Measurements from ENCODE around the gene JPH2. TPM values are rescaled to one million over a fixed set of nuclear protein-coding genes. Genes with fewer than 3 reads are reported as not detected.

The JPH2 gene
- total and polyA plus RNA-seq, 2 experiments from 2014 or later, result 0.16 to 1.1 TPM

DNA sequence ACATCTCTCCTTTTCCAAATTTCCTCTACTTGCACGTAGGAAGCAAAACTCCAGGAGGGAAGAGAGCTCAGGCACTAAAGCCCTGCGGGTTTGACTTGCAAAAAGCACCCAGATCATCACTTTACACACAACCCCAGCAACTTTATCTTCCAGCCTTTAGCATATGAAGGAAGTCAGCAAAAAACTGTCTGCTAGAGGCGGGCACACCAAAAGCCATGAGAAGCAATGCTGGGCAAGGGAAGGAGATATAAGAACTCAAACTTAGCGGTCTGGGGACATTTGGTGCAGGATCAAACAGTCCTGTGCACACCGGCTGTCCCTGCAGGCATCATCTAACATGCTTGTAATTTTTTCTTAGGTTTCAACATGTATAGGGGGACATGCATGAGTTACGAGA lies 113.3 kb downstream of the JPH2 start:
- H3K4me3 Mint-ChIP-seq, result no peak overlapping the region
- ATAC-seq (no peak), DNase-seq (ENCODE audit: low spot score) (no peak)
- Histone ChIP-seq H2AFZ (no peak overlapping the region), H3K27me3 (ENCODE audit: insufficient read depth) (no peaks in the 10 kb centered on the region), H3K9me2 (ENCODE audit: insufficient read depth) (no peaks in the 10 kb centered on the region), H4K20me1 (replicated peaks; ENCODE audit: insufficient read depth) (no peaks in the 10 kb centered on the region), H3K27ac (ENCODE audit: low read depth) (no peak overlapping the region), H3K4me1 (ENCODE audit: insufficient read depth) (no peaks in the 10 kb centered on the region; the same call in 1 of the 2 replicates), H3K36me3 (ENCODE audit: insufficient read depth) (no peaks in the 10 kb centered on the region), H3K4me3 (no peak overlapping the region), H3K4me2 (no peak overlapping the region), H3F3A (replicated peaks; ENCODE audit: low read depth) (no peaks in the 10 kb centered on the region), H3K79me2 (replicated peaks; ENCODE audit: insufficient read depth) (no peaks in the 10 kb centered on the region)
- no peaks in the 10 kb centered on the region for H3K36me3 Mint-ChIP-seq (ENCODE audit: low read depth)
- H3K27me3 Mint-ChIP-seq (ENCODE audit: insufficient read depth, low read depth, poor library complexity), result peaks cover 6% of the 10 kb centered on the region
- H3K27ac Mint-ChIP-seq, result no peak overlapping the region
- H3K9me3 Mint-ChIP-seq, result no peaks in the 10 kb centered on the region
- no peak for TF ChIP-seq NANOG (IDR thresholded peaks at IDR 0.05; ENCODE audit: borderline replicate concordance)
- TF ChIP-seq CTCF (conservative IDR thresholded peaks at IDR 0.05; ENCODE audit: low read depth in 2 of 2), result no peak
- TF ChIP-seq STAT1 (IDR thresholded peaks at IDR 0.05; ENCODE audit: unreplicated experiment), result no peak
- TF ChIP-seq, protein P1, sequence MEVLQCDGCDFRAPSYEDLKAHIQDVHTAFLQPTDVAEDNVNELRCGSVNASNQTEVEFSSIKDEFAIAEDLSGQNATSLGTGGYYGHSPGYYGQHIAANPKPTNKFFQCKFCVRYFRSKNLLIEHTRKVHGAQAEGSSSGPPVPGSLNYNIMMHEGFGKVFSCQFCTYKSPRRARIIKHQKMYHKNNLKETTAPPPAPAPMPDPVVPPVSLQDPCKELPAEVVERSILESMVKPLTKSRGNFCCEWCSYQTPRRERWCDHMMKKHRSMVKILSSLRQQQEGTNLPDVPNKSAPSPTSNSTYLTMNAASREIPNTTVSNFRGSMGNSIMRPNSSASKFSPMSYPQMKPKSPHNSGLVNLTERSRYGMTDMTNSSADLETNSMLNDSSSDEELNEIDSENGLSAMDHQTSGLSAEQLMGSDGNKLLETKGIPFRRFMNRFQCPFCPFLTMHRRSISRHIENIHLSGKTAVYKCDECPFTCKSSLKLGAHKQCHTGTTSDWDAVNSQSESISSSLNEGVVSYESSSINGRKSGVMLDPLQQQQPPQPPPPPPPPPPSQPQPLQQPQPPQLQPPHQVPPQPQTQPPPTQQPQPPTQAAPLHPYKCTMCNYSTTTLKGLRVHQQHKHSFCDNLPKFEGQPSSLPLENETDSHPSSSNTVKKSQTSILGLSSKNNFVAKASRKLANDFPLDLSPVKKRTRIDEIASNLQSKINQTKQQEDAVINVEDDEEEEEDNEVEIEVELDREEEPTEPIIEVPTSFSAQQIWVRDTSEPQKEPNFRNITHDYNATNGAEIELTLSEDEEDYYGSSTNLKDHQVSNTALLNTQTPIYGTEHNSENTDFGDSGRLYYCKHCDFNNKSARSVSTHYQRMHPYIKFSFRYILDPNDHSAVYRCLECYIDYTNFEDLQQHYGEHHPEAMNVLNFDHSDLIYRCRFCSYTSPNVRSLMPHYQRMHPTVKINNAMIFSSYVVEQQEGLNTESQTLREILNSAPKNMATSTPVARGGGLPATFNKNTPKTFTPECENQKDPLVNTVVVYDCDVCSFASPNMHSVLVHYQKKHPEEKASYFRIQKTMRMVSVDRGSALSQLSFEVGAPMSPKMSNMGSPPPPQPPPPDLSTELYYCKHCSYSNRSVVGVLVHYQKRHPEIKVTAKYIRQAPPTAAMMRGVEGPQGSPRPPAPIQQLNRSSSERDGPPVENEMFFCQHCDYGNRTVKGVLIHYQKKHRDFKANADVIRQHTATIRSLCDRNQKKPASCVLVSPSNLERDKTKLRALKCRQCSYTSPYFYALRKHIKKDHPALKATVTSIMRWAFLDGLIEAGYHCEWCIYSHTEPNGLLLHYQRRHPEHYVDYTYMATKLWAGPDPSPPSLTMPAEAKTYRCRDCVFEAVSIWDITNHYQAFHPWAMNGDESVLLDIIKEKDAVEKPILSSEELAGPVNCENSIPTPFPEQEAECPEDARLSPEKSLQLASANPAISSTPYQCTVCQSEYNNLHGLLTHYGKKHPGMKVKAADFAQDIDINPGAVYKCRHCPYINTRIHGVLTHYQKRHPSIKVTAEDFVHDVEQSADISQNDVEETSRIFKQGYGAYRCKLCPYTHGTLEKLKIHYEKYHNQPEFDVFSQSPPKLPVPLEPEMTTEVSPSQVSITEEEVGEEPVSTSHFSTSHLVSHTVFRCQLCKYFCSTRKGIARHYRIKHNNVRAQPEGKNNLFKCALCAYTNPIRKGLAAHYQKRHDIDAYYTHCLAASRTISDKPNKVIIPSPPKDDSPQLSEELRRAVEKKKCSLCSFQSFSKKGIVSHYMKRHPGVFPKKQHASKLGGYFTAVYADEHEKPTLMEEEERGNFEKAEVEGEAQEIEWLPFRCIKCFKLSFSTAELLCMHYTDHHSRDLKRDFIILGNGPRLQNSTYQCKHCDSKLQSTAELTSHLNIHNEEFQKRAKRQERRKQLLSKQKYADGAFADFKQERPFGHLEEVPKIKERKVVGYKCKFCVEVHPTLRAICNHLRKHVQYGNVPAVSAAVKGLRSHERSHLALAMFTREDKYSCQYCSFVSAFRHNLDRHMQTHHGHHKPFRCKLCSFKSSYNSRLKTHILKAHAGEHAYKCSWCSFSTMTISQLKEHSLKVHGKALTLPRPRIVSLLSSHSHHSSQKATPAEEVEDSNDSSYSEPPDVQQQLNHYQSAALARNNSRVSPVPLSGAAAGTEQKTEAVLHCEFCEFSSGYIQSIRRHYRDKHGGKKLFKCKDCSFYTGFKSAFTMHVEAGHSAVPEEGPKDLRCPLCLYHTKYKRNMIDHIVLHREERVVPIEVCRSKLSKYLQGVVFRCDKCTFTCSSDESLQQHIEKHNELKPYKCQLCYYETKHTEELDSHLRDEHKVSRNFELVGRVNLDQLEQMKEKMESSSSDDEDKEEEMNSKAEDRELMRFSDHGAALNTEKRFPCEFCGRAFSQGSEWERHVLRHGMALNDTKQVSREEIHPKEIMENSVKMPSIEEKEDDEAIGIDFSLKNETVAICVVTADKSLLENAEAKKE (CRISPR knock-in tag; IDR thresholded peaks at IDR 0.05), result no peak
- peaks cover 14% of the 10 kb centered on the region for H3K4me1 Mint-ChIP-seq

All from GM23338 (cell line).